ENCODE measurements around the gene SH3BP4.
"Not testable (repeated sequence)": the region's sequence is repeated elsewhere in the genome, so short reads cannot be mapped to it uniquely, and the experiment has no call there.

SH3BP4 gene

GRCh38 chr2:235001237-235002133, 49.7 kb downstream of the SH3BP4 start:
- no peak for DNase-seq

GRCh38 chr2:235002198-235003095, 50.6 kb downstream of the SH3BP4 start:
- DNase-seq, result no peak

- DNase-seq, result no peak
Measured at GRCh38 chr2:235003096-235003775, 51.4 kb downstream of the SH3BP4 start.

- DNase-seq, result no peak
Measured at GRCh38 chr2:235004329-235004903, 52.6 kb downstream of the SH3BP4 start.

- DNase-seq, result no peak
Measured at GRCh38 chr2:235005023-235005422, 53.2 kb downstream of the SH3BP4 start.

- DNase-seq, result no peak
Measured at GRCh38 chr2:235005603-235006259, 53.9 kb downstream of the SH3BP4 start.

- no peak for DNase-seq
Measured at GRCh38 chr2:235006461-235006860, 54.6 kb downstream of the SH3BP4 start.

GRCh38 chr2:235006986-235007385, 55.2 kb downstream of the SH3BP4 start:
- DNase-seq, result no peak

- no peak for DNase-seq
Measured at GRCh38 chr2:235007664-235008457, 56.0 kb downstream of the SH3BP4 start.

GRCh38 chr2:235008584-235009044, 56.8 kb downstream of the SH3BP4 start:
- no peak for DNase-seq

- no peak for DNase-seq
Measured at GRCh38 chr2:235009081-235009480, 57.3 kb downstream of the SH3BP4 start.

- no peak for DNase-seq
Measured at GRCh38 chr2:235010117-235010714, 58.4 kb downstream of the SH3BP4 start.

GRCh38 chr2:235011607-235011928, 59.8 kb downstream of the SH3BP4 start:
- no peak for DNase-seq

- DNase-seq, result no peak
Measured at GRCh38 chr2:235011929-235012631, 60.3 kb downstream of the SH3BP4 start.

GRCh38 chr2:235017441-235017840, 65.6 kb downstream of the SH3BP4 start:
- no peak for DNase-seq

- DNase-seq, result no peak
Measured at GRCh38 chr2:235018838-235019237, 67.0 kb downstream of the SH3BP4 start.

GRCh38 chr2:235020141-235020540, 68.3 kb downstream of the SH3BP4 start:
- DNase-seq, result not testable (repeated sequence)

- DNase-seq, result no peak
Measured at GRCh38 chr2:235021752-235022151, 69.9 kb downstream of the SH3BP4 start.

- no peak for DNase-seq
Measured at GRCh38 chr2:235024191-235024860, 72.5 kb downstream of the SH3BP4 start.
